GM19397 (cell line): ENCODE measurements around the gene CAPN14.

Experiments used
- ATAC-seq: cut with Tn5 transposase; IDR thresholded peaks from one replicate; pipeline ENCODE4 v1.9.1; 2021; ENCODE audit warnings: mild to moderate bottlenecking, moderate library complexity; ENCODE audit not compliant: unreplicated experiment

The CAPN14 gene, protein sequence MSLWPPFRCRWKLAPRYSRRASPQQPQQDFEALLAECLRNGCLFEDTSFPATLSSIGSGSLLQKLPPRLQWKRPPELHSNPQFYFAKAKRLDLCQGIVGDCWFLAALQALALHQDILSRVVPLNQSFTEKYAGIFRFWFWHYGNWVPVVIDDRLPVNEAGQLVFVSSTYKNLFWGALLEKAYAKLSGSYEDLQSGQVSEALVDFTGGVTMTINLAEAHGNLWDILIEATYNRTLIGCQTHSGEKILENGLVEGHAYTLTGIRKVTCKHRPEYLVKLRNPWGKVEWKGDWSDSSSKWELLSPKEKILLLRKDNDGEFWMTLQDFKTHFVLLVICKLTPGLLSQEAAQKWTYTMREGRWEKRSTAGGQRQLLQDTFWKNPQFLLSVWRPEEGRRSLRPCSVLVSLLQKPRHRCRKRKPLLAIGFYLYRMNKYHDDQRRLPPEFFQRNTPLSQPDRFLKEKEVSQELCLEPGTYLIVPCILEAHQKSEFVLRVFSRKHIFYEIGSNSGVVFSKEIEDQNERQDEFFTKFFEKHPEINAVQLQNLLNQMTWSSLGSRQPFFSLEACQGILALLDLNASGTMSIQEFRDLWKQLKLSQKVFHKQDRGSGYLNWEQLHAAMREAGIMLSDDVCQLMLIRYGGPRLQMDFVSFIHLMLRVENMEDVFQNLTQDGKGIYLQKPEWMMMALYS

DNA sequence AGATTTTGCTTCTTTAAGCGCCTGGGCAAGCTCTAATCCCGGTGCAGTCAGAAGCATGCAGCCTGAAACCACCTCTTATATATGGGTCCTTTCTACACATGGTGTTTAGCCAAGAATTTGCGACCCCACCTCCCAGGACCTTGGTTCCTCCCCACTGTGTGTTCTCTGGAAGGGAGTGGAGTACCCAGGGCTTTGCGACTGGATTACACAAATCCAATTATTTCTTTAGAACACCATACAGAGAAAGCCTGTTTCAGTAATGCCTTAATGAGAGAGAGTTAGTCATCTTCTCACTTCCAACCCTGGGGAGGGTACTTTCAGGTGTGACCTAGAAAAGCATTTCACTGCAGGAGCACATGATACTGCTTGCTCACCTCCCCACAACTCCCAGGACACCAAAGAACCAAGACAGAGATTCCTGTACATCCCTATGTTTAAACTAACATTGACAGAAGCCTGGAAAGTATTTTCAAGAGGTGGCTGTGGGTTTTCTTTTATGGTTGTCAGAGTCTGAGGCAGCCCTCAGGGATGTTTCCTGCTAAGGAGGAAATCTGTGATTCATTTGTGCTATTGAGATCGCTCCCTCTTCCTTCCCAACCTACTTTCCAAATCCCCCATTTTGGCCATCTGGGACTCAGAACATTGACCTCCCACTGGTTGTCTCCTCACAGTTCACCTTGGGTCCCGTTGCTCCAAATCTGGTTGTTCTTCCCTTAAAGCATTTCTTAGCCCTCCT is at the start of gene CAPN14:
TSS of gene CAPN14 (minus strand) at position 51 of the 736 bp plus-strand sequence. CDS start 12,068 bp downstream, outside the sequence.
- ATAC-seq, result no peak

DNA sequence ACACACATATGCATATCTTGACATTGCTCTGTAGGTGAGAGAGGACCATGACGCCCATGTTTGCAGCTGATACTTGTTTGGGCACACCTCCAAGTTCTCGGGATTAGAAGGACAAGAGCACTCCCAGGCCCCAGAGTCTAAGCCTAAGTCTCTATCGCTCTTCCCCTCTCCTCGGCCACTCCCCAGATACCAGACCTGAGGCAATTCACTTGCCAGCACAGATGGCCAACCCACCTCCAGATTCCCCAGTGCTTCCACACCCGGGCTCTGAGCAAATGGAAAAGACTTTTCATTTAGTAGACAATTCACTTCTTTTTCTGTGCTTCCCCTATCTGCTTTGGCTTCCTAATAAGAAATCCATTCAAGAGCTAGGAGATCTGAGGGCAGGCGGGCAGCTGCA is 49.5 kb upstream of the CAPN14 start:
- ATAC-seq, result no peak

DNA sequence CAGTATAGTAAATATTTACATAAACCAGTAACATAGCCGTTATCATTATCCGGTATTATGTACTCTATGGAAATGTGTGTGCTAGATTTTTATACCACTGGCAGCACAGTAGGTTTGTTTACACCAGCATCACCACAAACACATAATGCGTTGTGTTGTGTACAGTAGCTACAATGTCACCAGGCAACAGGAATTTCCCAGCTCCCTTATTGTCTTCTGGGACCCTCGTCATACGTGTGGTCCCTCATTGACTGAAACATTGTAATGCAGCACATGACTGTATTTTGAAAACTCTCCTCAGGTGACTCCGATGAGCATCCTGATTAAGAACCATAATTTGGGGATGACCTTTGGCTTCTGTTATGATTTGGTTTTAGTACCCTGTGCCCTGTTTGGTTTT is 47.9 kb upstream of the CAPN14 start:
- no peak for ATAC-seq

GRCh38 chr2:31263636-31264190 is 46.4 kb upstream of the CAPN14 start:
- no peak for ATAC-seq

GRCh38 chr2:31260870-31261269 is 43.6 kb upstream of the CAPN14 start:
- ATAC-seq, result no peak

GRCh38 chr2:31259075-31259474 is 41.8 kb upstream of the CAPN14 start:
- no peak for ATAC-seq

GRCh38 chr2:31258351-31258750 is 41.0 kb upstream of the CAPN14 start:
- no peak for ATAC-seq

DNA sequence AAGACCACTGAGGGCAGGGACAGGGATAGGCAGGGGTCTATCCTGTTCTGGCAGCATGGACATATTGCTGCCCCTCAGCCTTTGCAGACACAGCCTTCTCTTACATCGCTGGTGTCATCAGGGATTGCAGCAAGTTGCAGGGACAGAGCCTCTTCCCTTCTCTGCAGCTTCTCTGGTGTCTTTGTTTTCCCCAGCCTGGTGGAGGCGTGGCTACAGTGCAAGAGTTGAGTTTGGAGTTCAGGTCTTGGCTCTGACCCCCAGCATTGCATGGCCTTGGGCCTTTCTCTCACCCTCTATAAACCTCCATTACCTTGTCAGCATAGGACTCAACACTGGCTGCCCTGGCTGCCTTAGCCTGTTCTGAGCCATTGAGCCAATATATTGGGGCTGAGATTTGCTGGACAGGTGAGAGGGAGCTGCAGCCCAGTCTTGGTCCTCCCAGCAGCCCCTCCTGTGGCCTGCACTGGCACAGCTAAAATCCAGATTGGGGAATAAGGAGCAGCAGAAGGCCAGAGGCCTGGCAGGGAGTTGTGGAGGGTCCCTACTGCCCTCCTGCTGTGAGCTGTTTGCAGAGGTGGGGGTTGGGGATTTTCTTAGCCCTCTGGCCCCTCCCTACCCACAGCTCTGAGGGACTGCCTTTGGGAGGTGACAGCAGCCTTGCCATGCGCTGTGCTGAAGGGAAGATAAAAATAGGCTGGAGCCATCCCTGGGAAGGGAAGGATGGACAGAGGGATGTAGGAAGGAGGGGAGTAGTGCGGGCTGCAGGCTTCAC is 39.5 kb upstream of the CAPN14 start:
- peak; percentile 1 for ATAC-seq

DNA sequence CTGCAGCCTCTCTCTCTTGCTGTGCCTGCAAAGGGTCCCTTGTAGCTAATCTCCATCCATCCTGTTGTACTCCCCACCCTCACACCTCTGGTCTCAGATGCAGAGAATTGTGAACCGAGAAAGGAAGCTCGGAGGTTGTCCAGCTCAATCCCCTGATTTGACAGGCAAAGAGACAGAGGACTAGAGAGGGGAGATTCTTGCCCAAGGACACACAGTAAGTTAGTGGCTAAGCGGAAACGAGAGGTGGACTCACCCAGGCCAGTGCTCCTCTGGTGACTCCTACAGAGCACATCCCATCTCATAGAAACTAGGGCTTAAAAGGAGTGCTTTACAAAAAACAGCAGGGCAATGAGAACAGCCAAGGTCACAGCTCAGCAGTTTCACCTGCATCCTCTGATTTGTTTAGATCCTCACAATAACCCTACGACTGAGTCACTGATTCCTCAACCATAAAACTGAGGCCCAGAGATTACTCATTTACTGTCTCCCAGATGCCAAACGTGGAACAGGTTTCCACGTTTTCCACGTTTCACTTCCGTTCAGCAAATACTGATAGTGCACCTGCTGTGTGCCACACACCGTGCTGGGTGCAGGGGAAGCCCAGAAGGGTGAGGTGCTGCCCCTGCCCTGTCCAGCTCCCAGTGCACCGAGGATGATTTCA is 38.7 kb upstream of the CAPN14 start:
- ATAC-seq, result peak; percentile 60

GRCh38 chr2:31254237-31255203 is 37.2 kb upstream of the CAPN14 start:
- no peak for ATAC-seq

- no peak for ATAC-seq
These were observed 36.2 kb upstream of the CAPN14 start for GRCh38 chr2:31253356-31254131.

DNA sequence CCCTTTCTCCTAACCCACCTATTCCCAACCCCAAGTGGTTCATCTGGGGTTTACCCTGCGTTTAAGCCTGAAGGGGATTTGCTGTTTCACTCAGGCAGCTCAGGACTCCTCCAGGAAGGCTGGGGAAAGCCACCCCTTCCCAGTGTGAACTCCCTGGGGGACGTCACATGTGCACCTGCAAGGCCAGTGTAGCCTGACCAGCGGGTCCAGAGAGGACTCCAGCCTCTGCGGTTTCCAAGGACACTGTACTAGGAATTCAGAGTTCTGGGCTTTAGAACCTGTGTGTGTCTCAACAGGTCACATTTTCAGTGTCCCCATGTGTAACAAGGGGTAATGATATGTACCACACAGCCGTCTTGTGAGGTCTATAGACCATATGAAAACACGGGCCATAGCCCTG is 34.5 kb upstream of the CAPN14 start:
- ATAC-seq, result no peak

- no peak for ATAC-seq
These were observed 33.7 kb upstream of the CAPN14 start for GRCh38 chr2:31251018-31251417.

DNA sequence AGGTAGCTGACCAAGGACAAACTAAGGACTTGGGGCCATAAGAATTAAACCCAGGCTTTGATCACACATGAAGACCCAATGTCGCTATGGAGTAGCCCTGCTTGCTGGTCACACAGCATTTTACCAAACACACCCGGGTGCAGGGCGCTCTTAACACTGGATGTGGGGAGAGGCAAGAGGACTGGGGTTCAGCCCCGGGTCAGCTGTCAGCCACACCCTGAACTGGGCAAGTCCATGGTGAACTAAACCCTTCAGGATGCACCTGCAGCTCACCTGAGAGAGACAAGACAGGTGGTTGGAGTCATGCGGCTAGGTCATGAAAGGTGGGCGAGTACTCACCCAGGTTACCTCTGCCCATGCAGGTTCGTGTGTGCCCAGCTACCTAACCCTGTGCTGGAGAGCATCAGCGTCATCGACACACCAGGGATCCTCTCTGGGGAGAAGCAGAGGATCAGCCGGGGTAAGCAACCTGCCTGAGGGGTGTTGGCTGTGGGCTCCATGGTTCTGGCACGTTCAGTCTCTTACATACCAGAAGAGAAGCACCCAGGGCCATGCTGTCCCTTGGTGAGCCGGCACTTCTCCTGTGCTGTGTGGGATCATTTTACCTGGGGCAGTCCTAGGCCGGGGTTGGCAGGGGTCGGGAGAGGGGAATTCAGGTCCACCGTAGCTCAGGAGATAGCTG is 31.8 kb upstream of the CAPN14 start:
- no peak for ATAC-seq

- no peak for ATAC-seq
These were observed 30.8 kb upstream of the CAPN14 start for GRCh38 chr2:31248139-31248538.

- no peak for ATAC-seq
These were observed 30.4 kb upstream of the CAPN14 start for GRCh38 chr2:31247711-31248110.

DNA sequence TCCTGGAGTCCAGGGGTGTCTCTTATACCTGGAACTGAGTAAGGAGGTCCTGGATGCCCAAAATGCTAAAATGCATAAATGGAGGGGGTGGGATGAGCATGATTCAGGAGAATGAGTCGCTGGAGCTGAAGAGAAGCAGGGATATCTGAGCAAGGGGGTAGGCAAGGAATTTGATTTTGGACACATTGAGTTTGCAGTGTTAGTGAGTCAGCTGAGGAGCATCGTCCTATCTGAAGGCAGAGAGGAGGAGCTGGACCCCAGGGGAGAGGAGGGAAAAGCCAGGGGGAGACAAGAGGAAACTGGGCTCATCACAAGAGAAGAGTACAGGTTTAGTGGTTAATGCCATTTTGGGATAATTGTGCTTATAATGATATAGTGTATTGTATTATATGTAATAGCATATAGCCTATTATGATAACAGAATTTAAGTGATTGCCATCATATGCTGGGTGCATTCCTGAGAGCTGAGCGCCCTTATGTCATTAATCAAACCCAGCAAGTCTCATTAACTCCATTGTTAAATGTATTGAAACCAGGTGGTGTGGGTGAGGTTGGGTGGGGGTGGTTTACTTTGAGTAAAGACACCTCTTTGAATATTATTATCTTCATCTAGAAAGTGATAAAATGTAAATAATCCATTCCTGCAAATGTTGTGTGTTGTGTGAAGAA is 29.0 kb upstream of the CAPN14 start:
- ATAC-seq, result no peak
